Natural killer cell (primary cell): ENCODE measurements around the gene EHD2. TPM values are rescaled to one million over a fixed set of nuclear protein-coding genes. Genes with fewer than 3 reads are reported as not detected.
A peak's percentile ranks its signal among the peaks of the same experiment; 100 is the strongest.
"Not testable (repeated sequence)": the region's sequence is repeated elsewhere in the genome, so short reads cannot be mapped to it uniquely, and the experiment has no call there.

Experiments used
- ATAC-seq, 3 donors: fragments of 150-1000 bp in 2 of 3; fragments of 200-7000 bp in 1 of 3; cut with Tn5 transposase; 1 replicate in 1 of 3; 2 replicates in 2 of 3; pipeline ENCODE4 v1.10.0; 2021; ENCODE audit warnings: mild to moderate bottlenecking in 2 of 3, moderate library complexity in 2 of 3
- DNase-seq, 2 donors: peaks; one replicate each; pipeline versions ENCODE4 v3.0.0 to v3.0.0-alpha.2; 2013 to 2021; ENCODE audit warnings: mixed read lengths in 1 of 2
- H3K27ac ChIP-seq: one replicate; pipeline ENCODE4 v1.5.1; 2013; ENCODE audit warnings: mild to moderate bottlenecking, low read length
- H3K27me3 ChIP-seq: one replicate; pipeline ENCODE4 v1.6.1; 2013; ENCODE audit warnings: low read length; ENCODE audit not compliant: control insufficient read depth, insufficient read depth
- H3K36me3 ChIP-seq: one replicate; pipeline ENCODE4 v1.6.1; 2013; ENCODE audit warnings: low read length; ENCODE audit not compliant: control insufficient read depth, insufficient read depth
- H3K4me1 ChIP-seq: one replicate; pipeline ENCODE4 v1.6.1; 2013; ENCODE audit warnings: low read length; ENCODE audit not compliant: control insufficient read depth, insufficient read depth
- H3K4me3 ChIP-seq: one replicate; pipeline ENCODE4 v1.5.1; 2013; ENCODE audit warnings: low read length
- H3K9me3 ChIP-seq: one replicate; pipeline ENCODE4 v1.6.1; 2013; ENCODE audit warnings: low read length; ENCODE audit not compliant: control insufficient read depth, insufficient read depth
- H3K27ac Mint-ChIP-seq, 2 donors: one replicate each; pipeline ENCODE4 v1.8.0; 2022; ENCODE audit warnings: mild to moderate bottlenecking in 2 of 2, mixed read lengths in 2 of 2, moderate library complexity in 1 of 2
- H3K27me3 Mint-ChIP-seq, 2 donors: one replicate each; pipeline ENCODE4 v1.8.0; 2022; ENCODE audit warnings: low read depth in 2 of 2, mixed read lengths in 2 of 2
- H3K36me3 Mint-ChIP-seq: one replicate; pipeline ENCODE4 v1.8.0; 2022; ENCODE audit warnings: mixed read lengths
- H3K4me1 Mint-ChIP-seq, 2 donors: one replicate each; pipeline ENCODE4 v1.8.0; 2022; ENCODE audit warnings: mixed read lengths in 2 of 2
- H3K4me3 Mint-ChIP-seq: one replicate; pipeline ENCODE4 v1.8.0; 2022; ENCODE audit warnings: mild to moderate bottlenecking, moderate library complexity, mixed read lengths
- H3K9me3 Mint-ChIP-seq, 2 donors: one replicate each; pipeline ENCODE4 v1.8.0; 2022; ENCODE audit warnings: mixed read lengths in 2 of 2
- WGBS: methylation state at CpG from one replicate; pipeline ENCODE4 v1.1.7; 2013; ENCODE audit warnings: missing lambda C conversion rate; ENCODE audit not compliant: insufficient coverage; 5-methylcytosine and 5-hydroxymethylcytosine counted together
- intact Hi-C: fragments of 100-400 bp; cut with micrococcal nuclease; formaldehyde crosslinking; loops from one replicate; pipeline ENCODE4 v1.14.2; 2022
- total RNA-seq, 4 donors: library from RNA; stranded (reverse); fragments of 120-200 nt in 1 of 4; gene quantifications; one replicate each; pipeline versions ENCODE4 v1.2.3 to v1.2.4, GENCODE V29; 2013 to 2022
- TF ChIP-seq, protein P1 (sequence below): fragments of 200-600 bp; IDR thresholded peaks from one replicate; pipeline ENCODE4 v1.8.0; 2022; ENCODE audit warnings: antibody characterized with exemption

EHD2 gene
- total RNA-seq, 3 donors from 2014 or later (not counting 1 experiment from before 2014, with no cell fraction given) = 0.09 to 0.40 (median 0.12) TPM

DNA sequence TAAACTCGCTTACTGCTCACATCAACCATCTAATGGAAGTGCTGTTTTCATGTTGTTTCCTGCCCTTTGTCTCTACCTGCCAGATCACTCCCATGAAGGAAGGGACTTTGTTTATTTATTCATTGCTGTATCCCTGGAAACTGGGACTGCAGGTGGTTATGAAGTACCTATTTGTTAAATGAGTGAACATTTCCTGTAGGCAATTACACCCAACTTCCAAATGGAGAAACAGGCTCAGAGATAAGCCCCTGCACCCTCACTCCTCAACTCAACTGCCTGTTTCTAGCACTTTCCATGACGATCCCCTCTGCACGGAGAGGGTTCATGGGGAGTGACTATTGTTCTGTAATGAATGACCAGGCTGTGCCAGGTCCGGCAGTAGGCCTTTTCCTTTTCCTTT lies 63.3 kb downstream of the EHD2 start:
- no peaks in the 10 kb centered on the region for H3K36me3 Mint-ChIP-seq
- DNase-seq (no peak), ATAC-seq (no peak)
- no peak overlapping the region for H3K4me3 ChIP-seq
- H3K27me3 ChIP-seq = no peaks in the 10 kb centered on the region
- intact Hi-C loops = no loop called here
- peaks cover 26% of the 10 kb centered on the region for H3K4me1 ChIP-seq
- H3K27me3 Mint-ChIP-seq = no peaks in the 10 kb centered on the region
- TF ChIP-seq, protein P1, sequence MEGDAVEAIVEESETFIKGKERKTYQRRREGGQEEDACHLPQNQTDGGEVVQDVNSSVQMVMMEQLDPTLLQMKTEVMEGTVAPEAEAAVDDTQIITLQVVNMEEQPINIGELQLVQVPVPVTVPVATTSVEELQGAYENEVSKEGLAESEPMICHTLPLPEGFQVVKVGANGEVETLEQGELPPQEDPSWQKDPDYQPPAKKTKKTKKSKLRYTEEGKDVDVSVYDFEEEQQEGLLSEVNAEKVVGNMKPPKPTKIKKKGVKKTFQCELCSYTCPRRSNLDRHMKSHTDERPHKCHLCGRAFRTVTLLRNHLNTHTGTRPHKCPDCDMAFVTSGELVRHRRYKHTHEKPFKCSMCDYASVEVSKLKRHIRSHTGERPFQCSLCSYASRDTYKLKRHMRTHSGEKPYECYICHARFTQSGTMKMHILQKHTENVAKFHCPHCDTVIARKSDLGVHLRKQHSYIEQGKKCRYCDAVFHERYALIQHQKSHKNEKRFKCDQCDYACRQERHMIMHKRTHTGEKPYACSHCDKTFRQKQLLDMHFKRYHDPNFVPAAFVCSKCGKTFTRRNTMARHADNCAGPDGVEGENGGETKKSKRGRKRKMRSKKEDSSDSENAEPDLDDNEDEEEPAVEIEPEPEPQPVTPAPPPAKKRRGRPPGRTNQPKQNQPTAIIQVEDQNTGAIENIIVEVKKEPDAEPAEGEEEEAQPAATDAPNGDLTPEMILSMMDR = no peak
- H3K4me1 Mint-ChIP-seq = peaks cover 7 to 39% of the 10 kb centered on the region in 2 donors
- peaks cover 6% of the 10 kb centered on the region for H3K36me3 ChIP-seq
- no peak overlapping the region for H3K27ac ChIP-seq
- WGBS = 90% methylated on average over 2 of the region's 4 CpGs
- H3K27ac Mint-ChIP-seq = no peak overlapping the region
- no peaks in the 10 kb centered on the region for H3K9me3 Mint-ChIP-seq
- H3K4me3 Mint-ChIP-seq = peak overlapping the region; percentile 47
- H3K9me3 ChIP-seq = no peaks in the 10 kb centered on the region

DNA sequence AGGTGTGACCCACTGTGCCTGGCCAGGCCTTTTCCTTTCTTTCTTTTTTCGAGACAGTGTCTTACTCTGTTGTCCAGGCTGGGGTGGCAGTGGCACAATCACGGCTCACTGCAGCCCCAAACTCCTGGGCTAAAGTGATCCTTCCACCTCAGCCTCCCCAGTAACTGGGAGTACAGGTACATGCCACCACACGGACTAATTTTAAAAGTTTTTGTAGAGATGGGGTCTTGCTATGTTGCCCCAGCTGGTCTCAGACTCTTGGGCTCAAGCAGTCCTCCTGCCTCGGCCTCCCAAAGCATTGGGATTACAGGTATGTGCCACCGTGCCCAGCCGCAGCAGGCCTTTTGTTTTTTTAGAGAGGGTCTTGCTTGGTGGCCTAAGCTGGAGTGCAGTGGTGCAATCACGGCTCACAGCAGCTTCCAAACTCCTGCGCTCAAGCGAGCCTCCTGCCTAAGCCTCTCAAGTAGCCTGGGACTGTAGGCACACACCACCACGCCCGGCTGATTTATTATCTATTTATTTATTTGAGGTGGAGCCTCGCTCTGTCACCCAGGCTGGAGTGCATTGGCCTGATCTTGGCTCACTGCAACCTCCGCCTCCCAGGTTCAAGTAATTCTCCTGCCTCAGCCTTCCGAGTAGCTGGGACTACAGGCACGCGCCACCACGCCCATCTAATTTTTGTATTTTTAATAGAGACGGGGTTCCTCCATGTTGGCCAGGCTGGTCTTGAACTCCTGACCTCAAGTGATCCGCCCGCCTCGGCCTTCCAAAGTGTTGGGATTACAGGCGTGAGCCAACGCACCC lies 64.2 kb downstream of the EHD2 start:
- Mint-ChIP-seq H3K27ac (peak overlapping the region; percentile 88 to 95), H3K4me1 (peaks cover 7 to 42% of the 10 kb centered on the region in 2 donors), H3K4me3 (peak overlapping the region; percentile 95)
- H3K27me3 ChIP-seq, H3K27ac ChIP-seq, DNase-seq, H3K9me3 ChIP-seq, intact Hi-C loops, H3K27me3 Mint-ChIP-seq, H3K9me3 Mint-ChIP-seq, H3K36me3 Mint-ChIP-seq, ATAC-seq: not testable (repeated sequence)
- WGBS = 87% methylated on average over 17 of the region's 23 CpGs
- Histone ChIP-seq H3K4me3 (peak overlapping the region; percentile 89), H3K4me1 (peaks cover 26% of the 10 kb centered on the region), H3K36me3 (peaks cover 11% of the 10 kb centered on the region)

DNA sequence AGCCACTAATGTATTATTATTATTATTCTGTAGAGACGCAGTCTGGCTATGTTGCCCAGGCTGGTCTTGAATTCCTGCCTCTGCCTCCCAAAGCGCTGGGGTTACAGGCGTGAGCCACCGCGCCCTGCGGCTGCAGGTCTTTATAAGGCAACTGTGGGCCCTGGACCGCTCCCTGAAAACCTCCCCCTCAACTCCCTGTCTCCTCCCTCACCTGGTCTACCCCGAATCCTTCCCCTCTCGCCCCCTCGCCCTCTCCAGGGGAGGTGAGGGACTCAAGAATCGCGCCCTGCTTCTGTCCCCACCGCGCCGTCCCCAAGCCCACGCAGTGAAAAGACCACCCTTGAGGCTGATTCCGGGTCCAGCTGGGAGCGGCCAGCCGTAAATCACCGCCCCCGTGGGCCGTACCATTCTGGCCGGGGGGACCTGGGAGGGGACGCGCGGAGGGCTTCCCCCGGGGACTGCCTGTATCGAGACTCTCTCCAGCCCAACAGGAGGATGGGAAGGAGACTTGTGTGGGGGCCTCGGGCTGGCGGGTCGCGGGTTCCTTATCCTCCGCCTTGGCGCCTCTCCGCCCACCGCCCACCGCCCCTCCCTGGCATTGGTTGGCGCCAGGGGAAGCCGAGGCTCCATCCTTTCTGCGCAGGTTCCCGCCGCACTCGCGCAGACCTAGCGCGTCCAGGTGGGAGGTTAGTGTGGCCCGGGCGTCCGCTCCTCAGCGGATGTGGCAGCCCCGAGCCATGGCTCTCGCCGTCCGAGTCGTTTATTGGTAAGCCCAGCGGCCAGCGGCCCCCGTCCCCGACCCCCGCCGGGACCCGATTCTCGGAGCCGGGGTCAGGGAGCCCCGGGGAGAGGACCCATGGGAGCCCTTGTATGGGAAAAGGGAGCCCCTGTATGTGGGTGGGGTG lies 65.1 kb downstream of the EHD2 start, which contains the start of gene SELENOW:
Gene SELENOW, plus strand, starts transcription at position 655 of the 905 bp plus-strand sequence. Its CDS starts 83 bp downstream, at position 738.
- intact Hi-C loops = no loop called here
- no peaks in the 10 kb centered on the region for H3K27me3 ChIP-seq
- TF ChIP-seq, protein P1 = no peak
- peak within 1 kb of the TSS; percentile 89 for H3K4me3 ChIP-seq
- ATAC-seq (peak; percentile 89 to 94 (median 93)), DNase-seq (peak; percentile 75 to 87)
- Mint-ChIP-seq H3K9me3 (no peaks in the 10 kb centered on the region), H3K27me3 (no peaks in the 10 kb centered on the region), H3K4me1 (peaks cover 7 to 42% of the 10 kb centered on the region in 2 donors), H3K27ac (peak within 1 kb of the TSS; percentile 88 to 95), H3K36me3 (no peaks in the 10 kb centered on the region), H3K4me3 (peak within 1 kb of the TSS; percentile 95)
- H3K9me3 ChIP-seq = no peaks in the 10 kb centered on the region
- under 1% methylated on average over 65 of the region's 65 CpGs for WGBS
- peaks cover 26% of the 10 kb centered on the region for H3K4me1 ChIP-seq
- H3K27ac ChIP-seq = peak within 1 kb of the TSS; percentile 95
- H3K36me3 ChIP-seq = peaks cover 11% of the 10 kb centered on the region

DNA sequence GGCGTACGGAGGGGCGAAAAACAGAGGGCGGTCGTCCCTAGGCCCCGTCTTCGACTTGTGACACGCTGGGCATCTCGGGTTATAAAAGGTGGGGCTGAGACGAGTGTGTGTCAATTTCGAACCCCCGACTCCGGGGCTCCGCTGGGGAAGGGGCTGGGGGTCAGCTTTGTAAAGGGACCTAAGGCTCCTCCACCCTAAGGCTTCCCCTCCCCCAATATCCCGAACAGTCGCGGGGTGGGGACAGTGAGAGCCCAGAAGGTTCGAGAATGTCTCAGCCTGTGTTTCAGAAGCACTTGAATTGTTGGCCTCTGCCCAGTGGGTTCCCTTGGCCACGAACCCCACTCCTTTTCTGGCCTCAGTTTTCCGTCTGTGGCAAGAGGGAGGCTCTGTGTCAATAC lies 65.7 kb downstream of the EHD2 start:
- Mint-ChIP-seq H3K4me1 (peaks cover 7 to 42% of the 10 kb centered on the region in 2 donors), H3K4me3 (peak overlapping the region; percentile 95), H3K9me3 (no peaks in the 10 kb centered on the region), H3K36me3 (no peaks in the 10 kb centered on the region), H3K27me3 (no peaks in the 10 kb centered on the region), H3K27ac (peak overlapping the region; percentile 88 to 95)
- TF ChIP-seq, protein P1 = no peak
- DNase-seq (peak in 1 of 2 donors; percentile 40), ATAC-seq (peak in 1 of 3 donors; percentile 2)
- Histone ChIP-seq H3K36me3 (peaks cover 11% of the 10 kb centered on the region), H3K27ac (peak overlapping the region; percentile 95), H3K27me3 (no peaks in the 10 kb centered on the region), H3K9me3 (no peaks in the 10 kb centered on the region), H3K4me1 (peaks cover 26% of the 10 kb centered on the region), H3K4me3 (peak overlapping the region; percentile 89)
- intact Hi-C loops = no loop called here
- whole genome bisulfite sequencing = under 1% methylated on average over 20 of the region's 20 CpGs
